Measurements from ENCODE around the gene QRICH2.
"Not testable (repeated sequence)": the region's sequence is repeated elsewhere in the genome, so short reads cannot be mapped to it uniquely, and the experiment has no call there.

The QRICH2 gene

DNA sequence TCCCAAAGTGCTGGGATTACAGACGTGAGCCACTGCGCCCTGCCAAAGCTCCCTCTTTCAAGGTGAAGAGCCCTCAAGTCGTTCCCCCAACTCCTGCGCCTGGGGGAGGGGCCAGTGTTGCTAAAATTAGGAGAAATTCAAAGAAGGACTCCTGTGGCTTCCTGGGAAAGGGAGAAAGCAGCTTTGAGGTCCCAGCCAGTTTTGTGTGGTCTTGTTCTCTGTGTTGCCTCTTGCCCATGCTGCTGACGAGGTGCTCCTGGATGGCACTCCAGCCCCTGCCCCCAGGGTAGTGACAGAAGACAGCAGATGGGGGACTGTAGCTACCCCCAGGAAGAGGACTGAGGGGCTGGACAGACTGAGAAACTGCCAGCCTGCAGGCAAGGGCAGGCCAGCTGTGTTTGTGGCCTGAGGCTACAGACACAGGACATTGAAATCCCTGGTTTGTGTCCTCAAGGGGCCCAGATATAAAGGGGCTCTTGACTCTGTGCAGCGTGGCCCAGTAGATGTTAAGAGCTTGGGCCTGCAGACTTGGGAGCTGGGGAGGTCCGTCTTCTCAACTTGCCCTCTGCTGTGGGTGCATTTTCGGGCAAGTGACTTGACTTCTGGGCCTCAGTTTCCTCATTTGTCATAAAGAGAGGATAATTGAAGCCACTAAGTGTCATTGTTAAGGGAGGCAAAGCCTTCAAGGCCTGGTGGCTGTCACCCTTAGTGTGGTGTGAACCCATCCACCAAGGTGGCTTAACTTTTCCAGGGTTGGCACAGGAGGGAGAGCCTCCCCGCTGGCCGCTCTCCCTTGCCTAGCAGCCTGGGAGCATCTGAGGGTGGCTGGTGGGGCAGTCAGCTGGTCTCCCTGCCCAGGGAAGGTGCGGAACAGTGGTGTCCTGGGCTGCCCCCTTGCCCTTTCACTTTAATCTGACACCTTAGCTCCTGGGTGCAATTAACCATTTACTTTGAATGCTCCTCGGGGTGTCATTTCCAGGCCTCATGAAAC, 38.8 kb downstream of the QRICH2 start:
- H3K27me3 ChIP-seq: no peaks in the 10 kb centered on the region
- H3K9me3 ChIP-seq: no peaks in the 10 kb centered on the region
- H3K4me3 ChIP-seq (ENCODE audit: low read depth, low read length): no peak overlapping the region
- H3K36me3 ChIP-seq: no peaks in the 10 kb centered on the region; the same call in 1 of the 2 replicates
- DNase-seq: no peak
- H3K4me1 ChIP-seq: peaks cover 2% of the 10 kb centered on the region; the same call in 1 of the 2 replicates
- TF ChIP-seq, protein P1, sequence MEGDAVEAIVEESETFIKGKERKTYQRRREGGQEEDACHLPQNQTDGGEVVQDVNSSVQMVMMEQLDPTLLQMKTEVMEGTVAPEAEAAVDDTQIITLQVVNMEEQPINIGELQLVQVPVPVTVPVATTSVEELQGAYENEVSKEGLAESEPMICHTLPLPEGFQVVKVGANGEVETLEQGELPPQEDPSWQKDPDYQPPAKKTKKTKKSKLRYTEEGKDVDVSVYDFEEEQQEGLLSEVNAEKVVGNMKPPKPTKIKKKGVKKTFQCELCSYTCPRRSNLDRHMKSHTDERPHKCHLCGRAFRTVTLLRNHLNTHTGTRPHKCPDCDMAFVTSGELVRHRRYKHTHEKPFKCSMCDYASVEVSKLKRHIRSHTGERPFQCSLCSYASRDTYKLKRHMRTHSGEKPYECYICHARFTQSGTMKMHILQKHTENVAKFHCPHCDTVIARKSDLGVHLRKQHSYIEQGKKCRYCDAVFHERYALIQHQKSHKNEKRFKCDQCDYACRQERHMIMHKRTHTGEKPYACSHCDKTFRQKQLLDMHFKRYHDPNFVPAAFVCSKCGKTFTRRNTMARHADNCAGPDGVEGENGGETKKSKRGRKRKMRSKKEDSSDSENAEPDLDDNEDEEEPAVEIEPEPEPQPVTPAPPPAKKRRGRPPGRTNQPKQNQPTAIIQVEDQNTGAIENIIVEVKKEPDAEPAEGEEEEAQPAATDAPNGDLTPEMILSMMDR (IDR thresholded peaks at IDR 0.05; ENCODE audit: low read depth, low read length): no peak

DNA sequence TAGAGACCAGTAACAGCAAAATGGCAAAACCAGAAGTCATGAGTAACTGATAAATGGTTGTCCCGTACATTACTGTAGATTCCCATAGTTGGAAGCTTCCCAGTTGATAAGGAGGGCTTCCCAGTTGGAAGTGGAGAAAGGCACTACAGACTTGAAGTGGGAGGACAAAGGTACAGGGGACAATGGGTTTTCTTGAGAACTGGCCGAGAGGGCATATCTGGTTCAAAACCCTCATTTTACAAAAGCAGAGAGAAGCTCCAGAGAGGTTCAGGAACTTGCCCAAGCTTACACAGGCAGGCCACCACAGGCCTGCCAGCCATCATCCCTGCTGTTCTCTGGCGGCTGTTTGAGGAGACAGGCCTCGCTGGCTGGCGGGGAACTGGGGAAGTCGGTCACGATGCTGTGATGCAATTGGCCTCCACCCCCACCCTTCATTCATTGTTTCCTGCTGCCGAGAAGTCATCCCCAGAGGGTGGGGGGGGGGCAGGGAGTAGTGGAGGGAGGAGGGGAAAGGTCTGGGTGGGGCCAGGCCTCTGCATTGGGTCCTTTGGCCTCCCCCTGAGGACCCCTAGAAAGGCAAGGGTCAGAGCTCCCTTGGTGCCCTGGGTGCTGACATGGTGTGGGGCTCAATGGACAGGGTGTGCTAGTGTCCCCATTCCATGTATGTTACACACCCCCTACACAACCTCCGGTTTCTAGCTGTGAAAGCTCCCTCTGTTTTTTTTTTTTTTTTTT, 39.9 kb downstream of the QRICH2 start:
- H3K27me3 ChIP-seq: no peaks in the 10 kb centered on the region
- TF ChIP-seq, protein P1 (IDR thresholded peaks at IDR 0.05; ENCODE audit: low read depth, low read length): no peak
- peaks cover 2% of the 10 kb centered on the region; the same call in 1 of the 2 replicates for H3K4me1 ChIP-seq
- no peaks in the 10 kb centered on the region for H3K9me3 ChIP-seq
- no peak for DNase-seq
- no peak overlapping the region for H3K4me3 ChIP-seq (ENCODE audit: low read depth, low read length)
- no peaks in the 10 kb centered on the region; the same call in 1 of the 2 replicates for H3K36me3 ChIP-seq

DNA sequence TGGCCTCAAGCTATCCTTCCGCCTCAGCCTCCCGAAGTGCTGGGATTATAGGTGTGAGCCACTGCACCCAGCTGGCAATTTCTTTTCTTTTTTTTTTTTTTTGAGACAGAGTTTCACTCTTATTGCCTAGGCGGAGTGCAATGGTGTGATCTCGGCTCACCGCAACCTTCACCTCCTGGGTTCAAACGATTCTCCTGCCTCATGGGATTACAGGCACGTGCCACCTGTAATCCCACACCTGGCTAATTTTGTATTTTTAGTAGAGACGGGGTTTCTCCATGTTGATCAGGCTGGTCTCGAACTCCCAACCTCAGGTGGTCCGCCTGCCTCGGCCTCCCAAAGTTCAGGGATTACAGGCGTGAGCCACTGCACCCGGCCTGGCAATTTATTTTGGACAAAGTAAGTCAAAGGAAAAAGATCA, 40.5 kb downstream of the QRICH2 start:
- H3K4me1 ChIP-seq; H3K27me3 ChIP-seq; H3K9me3 ChIP-seq; H3K4me3 ChIP-seq (ENCODE audit: low read depth, low read length); H3K36me3 ChIP-seq; DNase-seq: not testable (repeated sequence)

DNA sequence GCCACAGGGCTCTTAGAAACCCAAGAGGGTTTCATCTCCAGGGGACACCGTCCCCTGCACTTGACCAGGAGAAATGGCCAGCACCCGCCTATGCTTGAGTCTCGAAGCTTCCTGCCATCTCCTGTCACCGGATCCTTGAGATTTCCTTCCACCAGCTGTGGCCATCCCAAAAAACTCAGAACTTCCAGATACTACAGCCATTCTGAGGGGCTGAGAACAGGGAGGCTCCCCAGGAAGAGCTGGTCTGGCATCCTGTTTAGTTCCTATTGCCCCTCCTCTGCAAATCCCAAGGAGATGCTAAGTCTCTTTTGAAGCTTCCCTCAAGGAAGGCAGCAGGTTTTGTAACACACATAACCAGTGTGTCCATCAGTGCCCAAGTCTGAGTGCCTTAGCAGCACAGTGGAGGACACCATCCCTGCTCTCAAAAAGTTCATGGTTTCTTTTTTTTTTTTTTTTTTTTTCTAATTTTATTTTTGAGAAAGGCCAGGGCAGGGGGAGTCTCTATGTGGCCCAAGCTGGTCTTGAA, 41.0 kb downstream of the QRICH2 start:
- Histone ChIP-seq H3K4me3 (ENCODE audit: low read depth, low read length) (peak overlapping the region; percentile 79; the same call in 1 of the 2 replicates), H3K9me3 (no peaks in the 10 kb centered on the region), H3K36me3 (no peaks in the 10 kb centered on the region; the same call in 1 of the 2 replicates), H3K4me1 (peaks cover 2% of the 10 kb centered on the region; the same call in 1 of the 2 replicates), H3K27me3 (no peaks in the 10 kb centered on the region)
- TF ChIP-seq, protein P1 (IDR thresholded peaks at IDR 0.05; ENCODE audit: low read depth, low read length): no peak
- no peak for DNase-seq

DNA sequence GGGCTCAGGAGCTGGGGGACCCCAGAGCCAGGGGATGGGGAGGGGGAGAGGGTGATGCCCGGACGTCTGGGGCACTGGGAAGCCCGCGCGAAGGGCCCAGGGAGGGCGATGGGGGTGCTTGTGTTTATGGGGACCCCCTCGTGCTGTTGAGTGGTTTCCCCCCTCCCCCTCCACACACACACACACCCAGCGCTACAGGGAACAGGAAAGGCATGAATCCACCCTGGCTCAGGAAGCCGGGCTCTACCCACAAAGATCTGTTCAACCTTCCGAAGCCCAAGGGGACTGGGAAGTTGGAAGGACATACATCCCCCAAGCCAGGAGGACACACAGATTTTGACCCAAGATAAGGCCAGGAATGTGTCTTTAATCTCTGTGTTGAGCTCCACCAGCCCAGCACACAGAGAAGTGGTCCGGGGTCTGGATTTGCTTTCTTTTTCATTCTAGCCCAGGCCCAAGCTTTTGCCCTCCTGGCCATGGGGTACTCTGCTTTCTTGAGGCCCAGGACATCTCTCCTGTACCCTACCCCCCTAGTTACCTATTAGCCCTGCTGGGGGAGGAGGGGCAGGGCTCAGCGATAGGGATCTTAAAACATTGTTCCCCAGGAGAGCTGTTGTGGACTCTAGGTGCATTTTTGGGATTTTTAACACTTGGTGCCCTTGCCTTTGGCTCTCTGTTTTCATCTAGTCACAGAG, 41.7 kb downstream of the QRICH2 start:
- DNase-seq: no peak
- Histone ChIP-seq H3K4me3 (ENCODE audit: low read depth, low read length) (peak overlapping the region; percentile 79), H3K4me1 (peaks cover 2% of the 10 kb centered on the region; the same call in 1 of the 2 replicates), H3K36me3 (no peaks in the 10 kb centered on the region; the same call in 1 of the 2 replicates), H3K9me3 (no peaks in the 10 kb centered on the region), H3K27me3 (no peaks in the 10 kb centered on the region)
- TF ChIP-seq, protein P1 (IDR thresholded peaks at IDR 0.05; ENCODE audit: low read depth, low read length): no peak
